ENCODE data around the gene CCHCR1.

Gene CCHCR1

GRCh38 chr6:31162463-31163165 is 5.0 kb upstream of the CCHCR1 start:
- DNase-seq (ENCODE audit: low read depth, low spot score) = no peak

GRCh38 chr6:31161216-31162126 is 3.9 kb upstream of the CCHCR1 start:
- no peak for DNase-seq (ENCODE audit: low read depth, low spot score)

GRCh38 chr6:31158863-31159855 is 1.6 kb upstream of the CCHCR1 start:
- DNase-seq (ENCODE audit: low read depth, low spot score) = no peak

GRCh38 chr6:31158140-31158862 is 699 bp upstream of the CCHCR1 start, which contains the start of gene TCF19:
TSS of gene TCF19 (plus strand) at chr6:31158589. CDS start at chr6:31159470, 881 bp downstream.
- DNase-seq (ENCODE audit: low read depth, low spot score) = peak; percentile 99

GRCh38 chr6:31156641-31157040 is 961 bp downstream of the CCHCR1 start:
- no peak for DNase-seq (ENCODE audit: low read depth, low spot score)

GRCh38 chr6:31154436-31154835 is 3.2 kb downstream of the CCHCR1 start:
- DNase-seq (ENCODE audit: low read depth, low spot score) = no peak

- DNase-seq (ENCODE audit: low read depth, low spot score) = no peak
Observed at GRCh38 chr6:31152781-31153180, 4.8 kb downstream of the CCHCR1 start.

GRCh38 chr6:31149827-31150447 is 7.7 kb downstream of the CCHCR1 start:
- no peak for DNase-seq (ENCODE audit: low read depth, low spot score)

GRCh38 chr6:31145386-31145785 is 12.2 kb downstream of the CCHCR1 start:
- DNase-seq (ENCODE audit: low read depth, low spot score) = no peak

- no peak for DNase-seq (ENCODE audit: low read depth, low spot score)
Observed at GRCh38 chr6:31144970-31145340, 12.6 kb downstream of the CCHCR1 start.

- DNase-seq (ENCODE audit: low read depth, low spot score) = no peak
Observed at GRCh38 chr6:31144296-31144969, 13.2 kb downstream of the CCHCR1 start.

- DNase-seq (ENCODE audit: low read depth, low spot score) = no peak
Observed at GRCh38 chr6:31143148-31143547, 14.5 kb downstream of the CCHCR1 start.

GRCh38 chr6:31142361-31142761 is 15.2 kb downstream of the CCHCR1 start:
- DNase-seq (ENCODE audit: low read depth, low spot score) = no peak

GRCh38 chr6:31140643-31141042 is 17.0 kb downstream of the CCHCR1 start:
- DNase-seq (ENCODE audit: low read depth, low spot score) = no peak

GRCh38 chr6:31139599-31139998 is 18.0 kb downstream of the CCHCR1 start:
- no peak for DNase-seq (ENCODE audit: low read depth, low spot score)

GRCh38 chr6:31138982-31139381 is 18.6 kb downstream of the CCHCR1 start, which contains the start of gene PSORS1C2:
TSS of gene PSORS1C2 (minus strand) at chr6:31139066. CDS start at chr6:31139026, 40 bp downstream.
- DNase-seq (ENCODE audit: low read depth, low spot score) = no peak

- no peak for DNase-seq (ENCODE audit: low read depth, low spot score)
Observed at GRCh38 chr6:31135710-31136109, 21.9 kb downstream of the CCHCR1 start.

GRCh38 chr6:31132806-31133205 is 24.8 kb downstream of the CCHCR1 start:
- DNase-seq (ENCODE audit: low read depth, low spot score) = no peak

GRCh38 chr6:31131595-31131994 is 26.0 kb downstream of the CCHCR1 start:
- DNase-seq (ENCODE audit: low read depth, low spot score) = no peak

- no peak for DNase-seq (ENCODE audit: low read depth, low spot score)
Observed at GRCh38 chr6:31130751-31131150, 26.9 kb downstream of the CCHCR1 start.

Measured in activated CD4-positive, CD25-positive, alpha-beta regulatory T cell treated with anti-CD3 and anti-CD28 coated beads, Interleukin-2, amount 50 U/mL, for 16 hours (primary cell).